HPDE6-E6E7 (cell line): Measurements from ENCODE around the gene MYADML2.

Source experiments
- DNase-seq: peaks from one replicate; pipeline ENCODE4 v3.0.0; 2011; ENCODE audit warnings: missing footprints; ENCODE audit errors: extremely low spot score

The MYADML2 gene

GRCh38 chr17:81940538-81941483 is 6.2 kb downstream of the MYADML2 start:
- no peak for DNase-seq

- DNase-seq, result no peak
Observed at GRCh38 chr17:81939881-81940385, 7.1 kb downstream of the MYADML2 start.

GRCh38 chr17:81939218-81939617 is 7.8 kb downstream of the MYADML2 start:
- no peak for DNase-seq

- no peak for DNase-seq
Observed at GRCh38 chr17:81935709-81936084, 11.3 kb downstream of the MYADML2 start.

GRCh38 chr17:81934850-81935708 is 12.0 kb downstream of the MYADML2 start:
- DNase-seq, result no peak

GRCh38 chr17:81934098-81934757 is 12.8 kb downstream of the MYADML2 start:
- no peak for DNase-seq

- DNase-seq, result no peak
Observed at GRCh38 chr17:81933178-81933699, 13.8 kb downstream of the MYADML2 start.

- no peak for DNase-seq
Observed at GRCh38 chr17:81932333-81932983, 14.6 kb downstream of the MYADML2 start.

- DNase-seq, result no peak
Observed at GRCh38 chr17:81931557-81932332, 15.3 kb downstream of the MYADML2 start.

- DNase-seq, result no peak
Observed at GRCh38 chr17:81931189-81931556, 15.9 kb downstream of the MYADML2 start.

- DNase-seq, result no peak
Observed at GRCh38 chr17:81930142-81931125, 16.6 kb downstream of the MYADML2 start.

GRCh38 chr17:81929253-81930141 is 17.5 kb downstream of the MYADML2 start:
- no peak for DNase-seq

- DNase-seq, result no peak
Observed at GRCh38 chr17:81928544-81929252, 18.3 kb downstream of the MYADML2 start.

- DNase-seq, result peak; percentile 91
Observed at GRCh38 chr17:81927653-81928543, 19.1 kb downstream of the MYADML2 start, which contains the start of gene MAFG. Gene MAFG, minus strand, starts transcription at chr17:81927735. Its CDS starts 4,550 bp downstream, at chr17:81923185.

GRCh38 chr17:81927152-81927652 is 19.8 kb downstream of the MYADML2 start:
- no peak for DNase-seq
